ENCODE data around the gene OR4N5.
"Not testable (repeated sequence)": the region's sequence is repeated elsewhere in the genome, so short reads cannot be mapped to it uniquely, and the experiment has no call there.

The OR4N5 gene

DNA sequence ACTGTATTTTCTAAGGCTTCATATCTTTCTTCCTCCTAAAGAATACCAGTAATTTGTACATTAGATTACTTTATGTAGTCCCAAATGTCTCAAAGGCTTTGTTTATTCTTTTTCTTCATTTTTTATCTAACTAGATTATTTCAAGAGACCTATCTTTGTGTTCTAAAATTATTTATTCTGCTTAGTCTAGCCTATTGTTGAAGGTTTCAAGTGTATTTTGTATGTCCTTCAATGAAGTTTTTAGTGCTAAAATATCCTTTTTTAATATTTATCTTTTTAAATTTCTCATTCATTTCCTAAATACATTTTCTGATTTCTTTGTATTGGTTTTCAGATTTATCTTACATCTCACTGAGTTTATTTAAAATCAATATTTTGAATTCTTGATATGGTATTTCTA is 25.8 kb downstream of the OR4N5 start:
- Histone ChIP-seq H3K4me3 (ENCODE audit: low read depth, low read length) (no peak overlapping the region), H3K27ac (no peak overlapping the region), H3K27me3 (ENCODE audit: control insufficient read depth, insufficient read depth, low read length) (no peaks in the 10 kb centered on the region), H3K4me1 (no peaks in the 10 kb centered on the region), H3K36me3 (ENCODE audit: control insufficient read depth, insufficient read depth, low read length) (no peaks in the 10 kb centered on the region), H2AFZ (no peak overlapping the region), H3K79me2 (no peaks in the 10 kb centered on the region), H3K9me3 (ENCODE audit: control insufficient read depth, low read length) (no peaks in the 10 kb centered on the region), H3K4me2 (ENCODE audit: low read length) (no peak overlapping the region), H3K9ac (no peak overlapping the region)
- TF ChIP-seq, protein P1, sequence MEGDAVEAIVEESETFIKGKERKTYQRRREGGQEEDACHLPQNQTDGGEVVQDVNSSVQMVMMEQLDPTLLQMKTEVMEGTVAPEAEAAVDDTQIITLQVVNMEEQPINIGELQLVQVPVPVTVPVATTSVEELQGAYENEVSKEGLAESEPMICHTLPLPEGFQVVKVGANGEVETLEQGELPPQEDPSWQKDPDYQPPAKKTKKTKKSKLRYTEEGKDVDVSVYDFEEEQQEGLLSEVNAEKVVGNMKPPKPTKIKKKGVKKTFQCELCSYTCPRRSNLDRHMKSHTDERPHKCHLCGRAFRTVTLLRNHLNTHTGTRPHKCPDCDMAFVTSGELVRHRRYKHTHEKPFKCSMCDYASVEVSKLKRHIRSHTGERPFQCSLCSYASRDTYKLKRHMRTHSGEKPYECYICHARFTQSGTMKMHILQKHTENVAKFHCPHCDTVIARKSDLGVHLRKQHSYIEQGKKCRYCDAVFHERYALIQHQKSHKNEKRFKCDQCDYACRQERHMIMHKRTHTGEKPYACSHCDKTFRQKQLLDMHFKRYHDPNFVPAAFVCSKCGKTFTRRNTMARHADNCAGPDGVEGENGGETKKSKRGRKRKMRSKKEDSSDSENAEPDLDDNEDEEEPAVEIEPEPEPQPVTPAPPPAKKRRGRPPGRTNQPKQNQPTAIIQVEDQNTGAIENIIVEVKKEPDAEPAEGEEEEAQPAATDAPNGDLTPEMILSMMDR (IDR thresholded peaks at IDR 0.05), result no peak

DNA sequence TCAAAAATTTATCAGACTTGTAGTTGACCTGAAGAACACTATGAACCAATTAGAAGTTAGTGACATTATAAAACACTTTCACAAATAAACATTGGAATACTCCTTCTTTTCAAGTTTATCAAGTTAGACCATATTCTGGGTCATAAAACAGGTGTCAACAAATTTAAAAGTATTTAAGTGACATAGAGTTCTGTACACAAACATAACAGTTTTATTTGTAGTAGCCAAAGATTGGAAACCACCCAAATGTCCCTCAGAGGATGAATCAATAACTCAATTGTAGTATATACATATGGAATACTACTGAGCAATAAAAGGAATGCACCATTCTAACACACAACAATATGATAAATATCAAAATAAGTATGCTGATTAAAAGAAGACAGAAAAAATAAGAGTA is 28.5 kb downstream of the OR4N5 start:
- Histone ChIP-seq H2AFZ (no peak overlapping the region), H3K36me3 (ENCODE audit: control insufficient read depth, insufficient read depth, low read length) (no peaks in the 10 kb centered on the region), H3K79me2 (no peaks in the 10 kb centered on the region), H3K4me1 (no peaks in the 10 kb centered on the region), H3K9me3 (ENCODE audit: control insufficient read depth, low read length) (no peaks in the 10 kb centered on the region), H3K9ac (no peak overlapping the region), H3K4me2 (ENCODE audit: low read length) (no peak overlapping the region), H3K27me3 (ENCODE audit: control insufficient read depth, insufficient read depth, low read length) (no peaks in the 10 kb centered on the region), H3K4me3 (ENCODE audit: low read depth, low read length) (no peak overlapping the region), H3K27ac (no peak overlapping the region)
- TF ChIP-seq, protein P1 (IDR thresholded peaks at IDR 0.05), result no peak

DNA sequence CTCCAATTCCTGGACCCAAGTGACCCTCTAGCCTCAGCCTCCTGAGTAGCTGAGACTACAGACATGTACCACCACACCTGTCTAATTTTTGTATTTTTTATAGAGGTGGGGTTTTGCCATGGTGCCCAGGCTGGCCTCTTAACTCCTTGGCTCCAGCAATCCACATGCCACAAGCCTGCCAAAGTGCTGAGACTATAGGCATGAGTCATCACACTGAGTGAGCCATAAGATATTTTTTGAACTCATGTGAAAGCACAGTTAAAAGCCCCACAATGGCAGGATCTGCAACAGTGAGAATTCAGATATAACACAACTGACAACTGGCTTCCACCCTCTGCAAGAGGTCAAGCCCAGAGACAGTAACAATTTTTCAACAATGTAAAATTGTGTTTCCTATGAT is 31.2 kb downstream of the OR4N5 start:
- H3K9ac ChIP-seq; H3K9me3 ChIP-seq (ENCODE audit: control insufficient read depth, low read length); H3K4me1 ChIP-seq; H3K27ac ChIP-seq; H3K79me2 ChIP-seq; H2AFZ ChIP-seq; H3K4me2 ChIP-seq (ENCODE audit: low read length); H3K4me3 ChIP-seq (ENCODE audit: low read depth, low read length); H3K27me3 ChIP-seq (ENCODE audit: control insufficient read depth, insufficient read depth, low read length); H3K36me3 ChIP-seq (ENCODE audit: control insufficient read depth, insufficient read depth, low read length): not testable (repeated sequence)

DNA sequence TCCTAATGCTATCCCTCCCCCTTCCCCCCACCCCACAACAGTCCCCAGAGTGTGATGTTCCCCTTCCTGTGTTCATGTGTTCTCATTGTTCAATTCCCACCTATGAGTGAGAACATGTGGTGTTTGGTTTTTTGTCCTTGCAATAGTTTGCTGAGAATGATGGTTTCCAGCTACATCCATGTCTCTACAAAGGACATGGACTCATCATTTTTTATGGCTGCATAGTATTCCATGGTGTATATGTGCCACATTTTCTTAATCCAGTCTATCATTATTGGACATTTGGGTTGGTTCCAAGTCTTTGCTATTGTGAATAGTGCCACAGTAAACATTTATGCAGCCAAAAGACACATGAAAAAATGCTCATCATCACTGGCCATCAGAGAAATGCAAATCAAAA is 35.6 kb downstream of the OR4N5 start:
- H3K27me3 ChIP-seq (ENCODE audit: control insufficient read depth, insufficient read depth, low read length); H3K4me2 ChIP-seq (ENCODE audit: low read length); H3K79me2 ChIP-seq; H3K9me3 ChIP-seq (ENCODE audit: control insufficient read depth, low read length); H2AFZ ChIP-seq; H3K36me3 ChIP-seq (ENCODE audit: control insufficient read depth, insufficient read depth, low read length); H3K4me1 ChIP-seq; H3K4me3 ChIP-seq (ENCODE audit: low read depth, low read length); H3K27ac ChIP-seq; H3K9ac ChIP-seq: not testable (repeated sequence)

DNA sequence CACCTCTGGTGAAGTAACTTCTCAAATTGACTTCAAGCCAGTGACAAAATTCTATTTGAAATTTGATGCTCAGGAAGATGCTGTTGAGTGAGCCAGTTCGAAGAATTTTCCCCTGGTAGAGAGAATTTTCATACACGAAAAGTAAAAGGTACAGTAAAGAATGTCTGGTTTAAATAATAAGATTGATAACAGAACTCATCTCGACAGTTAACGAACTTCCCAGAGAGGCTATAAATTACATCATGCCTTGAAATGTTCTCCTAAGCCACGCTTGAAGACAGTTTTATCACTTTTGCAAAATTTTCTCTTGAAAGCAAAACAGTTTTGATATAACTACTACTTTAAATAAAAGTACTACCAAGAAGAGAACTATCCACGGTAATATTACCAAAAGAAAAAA is 37.7 kb downstream of the OR4N5 start:
- no peak overlapping the region for H3K4me3 ChIP-seq (ENCODE audit: low read depth, low read length)
- H3K9me3 ChIP-seq (ENCODE audit: control insufficient read depth, low read length), result no peaks in the 10 kb centered on the region
- no peak overlapping the region for H3K27ac ChIP-seq
- H2AFZ ChIP-seq, result no peak overlapping the region
- no peak overlapping the region for H3K4me2 ChIP-seq (ENCODE audit: low read length)
- no peaks in the 10 kb centered on the region for H3K4me1 ChIP-seq
- no peaks in the 10 kb centered on the region for H3K36me3 ChIP-seq (ENCODE audit: control insufficient read depth, insufficient read depth, low read length)
- no peaks in the 10 kb centered on the region for H3K79me2 ChIP-seq
- no peaks in the 10 kb centered on the region for H3K27me3 ChIP-seq (ENCODE audit: control insufficient read depth, insufficient read depth, low read length)
- H3K9ac ChIP-seq, result no peak overlapping the region
- TF ChIP-seq, protein P1 (IDR thresholded peaks at IDR 0.05), result no peak

DNA sequence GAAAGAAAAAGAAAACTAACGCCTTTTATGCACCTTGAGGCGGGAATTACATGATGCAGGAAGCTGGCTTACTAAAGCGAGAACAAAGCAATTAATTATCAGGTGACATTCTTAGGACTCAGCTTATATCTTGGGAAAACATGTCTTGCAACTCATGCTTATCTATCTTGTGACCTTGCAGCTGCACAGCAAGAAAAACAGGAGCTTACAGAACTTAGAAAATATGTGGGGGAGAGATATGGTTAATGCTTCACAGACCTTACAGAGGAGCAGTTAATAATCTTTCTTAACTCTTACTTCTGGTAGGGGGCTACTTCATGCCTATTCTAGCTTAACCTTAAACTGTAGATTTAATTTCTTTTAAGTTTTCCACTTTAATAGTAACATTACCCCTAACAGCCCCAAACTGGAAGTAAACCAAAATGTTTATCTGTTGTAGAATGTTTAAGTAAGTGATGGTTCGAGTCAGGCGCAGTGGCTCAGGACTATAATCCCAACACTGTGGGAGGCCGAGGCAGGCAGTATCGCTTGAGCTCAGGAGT is 38.9 kb downstream of the OR4N5 start:
- H3K9me3 ChIP-seq (ENCODE audit: control insufficient read depth, low read length), result no peaks in the 10 kb centered on the region
- H3K9ac ChIP-seq, result no peak overlapping the region
- no peaks in the 10 kb centered on the region for H3K79me2 ChIP-seq
- no peaks in the 10 kb centered on the region for H3K36me3 ChIP-seq (ENCODE audit: control insufficient read depth, insufficient read depth, low read length)
- TF ChIP-seq, protein P1 (IDR thresholded peaks at IDR 0.05), result no peak
- H3K27ac ChIP-seq, result no peak overlapping the region
- no peaks in the 10 kb centered on the region for H3K27me3 ChIP-seq (ENCODE audit: control insufficient read depth, insufficient read depth, low read length)
- no peak overlapping the region for H3K4me2 ChIP-seq (ENCODE audit: low read length)
- no peak overlapping the region for H3K4me3 ChIP-seq (ENCODE audit: low read depth, low read length)
- H3K4me1 ChIP-seq, result no peaks in the 10 kb centered on the region
- H2AFZ ChIP-seq, result no peak overlapping the region
